Myocyte (in vitro differentiated cells): ENCODE data around the gene CRTC1. TPM values are rescaled to one million over a fixed set of nuclear protein-coding genes. Genes with fewer than 3 reads are reported as not detected.
A peak's percentile ranks its signal among the peaks of the same experiment; 100 is the strongest.

ENCODE experiments used
- DNase-seq: peaks from one replicate; pipeline ENCODE4 v3.0.0-alpha.2; 2012; ENCODE audit warnings: low read depth
- total RNA-seq: library from RNA; depleted of rRNA; stranded (reverse); fragments of >200 nt; gene quantifications from 2 replicates; pipeline ENCODE4 v1.2.3, GENCODE V29; 2014

Gene CRTC1
- total RNA-seq, 1 donor from 2014 or later: 3.3 TPM

DNA sequence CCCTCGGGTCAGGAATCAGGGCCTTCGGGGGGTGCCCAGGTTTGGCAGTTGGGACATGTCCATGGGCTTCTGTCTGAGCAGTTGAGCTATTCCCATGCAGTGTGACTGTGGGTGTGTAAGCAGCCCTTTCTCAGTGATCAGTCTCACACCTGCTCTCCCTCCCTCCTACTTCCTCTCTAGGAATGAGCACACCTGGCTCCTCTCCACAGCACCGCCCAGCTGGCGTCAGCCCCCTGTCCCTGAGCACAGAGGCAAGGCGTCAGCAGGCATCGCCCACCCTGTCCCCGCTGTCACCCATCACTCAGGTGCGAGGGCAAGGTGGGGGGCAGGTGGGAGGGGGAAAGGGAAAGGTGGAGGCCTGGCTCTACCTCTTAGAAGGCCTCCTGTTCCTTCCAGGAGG, 81.7 kb downstream of the CRTC1 start:
- DNase-seq: no peak

DNA sequence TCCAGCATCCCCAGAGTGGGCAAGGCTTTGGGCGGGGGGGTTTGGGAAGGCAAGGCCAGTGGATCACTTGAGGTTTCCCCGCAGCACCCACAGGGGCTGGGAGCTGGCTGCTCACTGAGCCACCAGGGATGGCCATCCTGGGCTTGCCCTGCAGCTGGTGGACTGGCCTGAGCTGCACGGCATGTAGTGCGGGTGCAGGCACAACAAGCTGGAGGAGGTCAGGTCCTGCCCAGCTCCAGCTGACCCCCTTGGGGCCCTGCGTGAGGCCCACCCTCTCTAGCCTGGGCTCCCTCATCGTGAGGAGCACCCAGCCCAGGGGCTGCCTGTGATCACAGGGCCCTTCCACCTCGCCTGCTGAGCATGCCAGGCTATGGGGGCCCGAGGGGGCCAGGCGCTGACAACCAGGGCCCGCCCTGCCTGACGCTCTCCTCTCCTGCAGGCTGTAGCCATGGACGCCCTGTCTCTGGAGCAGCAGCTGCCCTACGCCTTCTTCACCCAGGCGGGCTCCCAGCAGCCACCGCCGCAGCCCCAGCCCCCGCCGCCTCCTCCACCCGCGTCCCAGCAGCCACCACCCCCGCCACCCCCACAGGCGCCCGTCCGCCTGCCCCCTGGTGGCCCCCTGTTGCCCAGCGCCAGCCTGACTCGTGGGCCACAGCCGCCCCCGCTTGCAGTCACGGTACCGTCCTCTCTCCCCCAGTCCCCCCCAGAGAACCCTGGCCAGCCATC, 84.7 kb downstream of the CRTC1 start:
- no peak for DNase-seq

DNA sequence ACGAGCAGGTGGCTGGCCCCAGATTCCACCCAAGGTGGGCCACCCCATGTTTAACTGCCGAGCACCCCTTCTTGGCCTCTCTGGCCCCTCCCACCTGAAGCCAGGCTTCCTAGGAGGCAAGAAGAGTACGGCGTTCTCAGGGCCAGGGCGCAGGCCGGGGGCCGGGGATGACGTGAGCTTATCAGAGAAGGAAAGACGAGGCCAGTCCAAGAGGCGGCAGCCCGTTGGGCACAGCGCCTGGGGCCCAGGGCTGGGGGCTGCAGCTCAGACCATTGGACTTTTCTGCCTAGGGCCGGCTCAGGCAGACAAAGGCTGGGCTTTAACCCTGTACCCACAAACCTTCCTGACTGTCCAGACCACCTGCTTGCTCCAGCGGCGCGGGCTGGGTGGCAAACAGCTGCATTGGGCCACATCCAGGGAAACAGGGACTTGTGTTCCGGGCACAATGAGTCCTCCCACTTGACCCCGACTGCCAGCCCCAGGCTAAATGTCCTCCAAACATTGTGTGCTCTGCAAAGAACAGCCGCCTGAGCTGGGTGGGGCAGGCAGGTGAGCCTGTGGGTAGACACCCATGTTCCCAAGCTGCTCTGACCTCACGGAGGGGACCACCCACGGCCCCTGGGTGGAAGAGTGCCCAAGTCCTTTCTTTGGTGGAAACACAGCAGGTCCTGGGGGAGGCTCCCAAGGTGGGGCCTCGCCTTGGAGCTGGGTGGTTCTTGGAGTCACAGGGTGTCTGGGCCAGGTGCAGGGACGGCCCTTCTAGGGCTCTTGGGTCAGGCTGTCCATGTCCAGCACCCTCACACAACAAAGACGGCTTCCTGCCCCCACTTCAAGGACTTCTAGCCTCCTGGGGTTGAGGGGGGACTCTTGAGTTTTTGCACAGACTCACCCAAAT, 85.8 kb downstream of the CRTC1 start:
- DNase-seq: peak; percentile 57

GRCh38 chr19:18769989-18770528, 86.6 kb downstream of the CRTC1 start:
- DNase-seq: no peak

- DNase-seq: no peak
Measured at GRCh38 chr19:18770663-18771327, 87.3 kb downstream of the CRTC1 start.

DNA sequence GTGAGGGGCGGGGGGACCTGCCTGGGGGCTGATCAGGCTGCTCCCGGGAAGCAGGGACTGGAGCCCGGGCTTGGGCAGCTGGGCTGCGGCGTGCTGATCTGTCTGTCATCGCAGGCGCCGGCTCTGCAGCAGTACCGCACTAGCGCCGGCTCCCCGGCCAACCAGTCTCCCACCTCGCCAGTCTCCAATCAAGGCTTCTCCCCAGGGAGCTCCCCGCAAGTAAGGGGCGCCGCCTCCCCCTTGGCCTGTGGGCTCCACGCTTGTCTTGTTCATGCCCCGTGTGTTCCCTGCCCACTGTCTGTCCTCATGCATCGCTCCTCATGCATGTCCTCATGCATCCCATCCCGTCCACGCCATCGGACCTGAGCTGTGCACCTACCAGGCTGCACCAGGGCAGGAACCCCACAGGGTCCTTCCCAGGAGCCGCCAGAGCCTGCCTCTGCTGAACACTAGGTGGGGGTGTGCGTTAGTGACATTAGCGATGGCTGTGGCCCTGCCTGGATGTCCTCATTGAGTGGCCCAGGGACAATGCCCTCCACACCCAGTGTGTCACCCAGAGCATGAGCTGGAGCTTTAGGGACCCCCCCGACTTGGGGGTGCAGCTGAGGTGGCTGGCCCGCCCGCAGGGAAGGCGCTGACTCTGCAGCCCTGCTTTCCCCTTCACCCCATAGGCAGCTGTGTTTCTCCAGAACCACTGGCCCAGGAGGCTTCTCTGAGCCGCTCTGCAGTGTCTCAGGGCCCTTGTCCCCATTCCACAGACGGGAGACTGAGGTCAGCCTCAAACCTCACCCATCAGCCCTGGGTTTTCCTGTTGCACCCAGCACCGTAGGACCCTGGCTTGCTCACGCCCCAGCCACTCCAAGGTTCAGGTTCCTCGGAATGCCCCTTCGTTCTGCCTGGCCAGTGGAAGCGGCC, 88.1 kb downstream of the CRTC1 start:
- DNase-seq: no peak

DNA sequence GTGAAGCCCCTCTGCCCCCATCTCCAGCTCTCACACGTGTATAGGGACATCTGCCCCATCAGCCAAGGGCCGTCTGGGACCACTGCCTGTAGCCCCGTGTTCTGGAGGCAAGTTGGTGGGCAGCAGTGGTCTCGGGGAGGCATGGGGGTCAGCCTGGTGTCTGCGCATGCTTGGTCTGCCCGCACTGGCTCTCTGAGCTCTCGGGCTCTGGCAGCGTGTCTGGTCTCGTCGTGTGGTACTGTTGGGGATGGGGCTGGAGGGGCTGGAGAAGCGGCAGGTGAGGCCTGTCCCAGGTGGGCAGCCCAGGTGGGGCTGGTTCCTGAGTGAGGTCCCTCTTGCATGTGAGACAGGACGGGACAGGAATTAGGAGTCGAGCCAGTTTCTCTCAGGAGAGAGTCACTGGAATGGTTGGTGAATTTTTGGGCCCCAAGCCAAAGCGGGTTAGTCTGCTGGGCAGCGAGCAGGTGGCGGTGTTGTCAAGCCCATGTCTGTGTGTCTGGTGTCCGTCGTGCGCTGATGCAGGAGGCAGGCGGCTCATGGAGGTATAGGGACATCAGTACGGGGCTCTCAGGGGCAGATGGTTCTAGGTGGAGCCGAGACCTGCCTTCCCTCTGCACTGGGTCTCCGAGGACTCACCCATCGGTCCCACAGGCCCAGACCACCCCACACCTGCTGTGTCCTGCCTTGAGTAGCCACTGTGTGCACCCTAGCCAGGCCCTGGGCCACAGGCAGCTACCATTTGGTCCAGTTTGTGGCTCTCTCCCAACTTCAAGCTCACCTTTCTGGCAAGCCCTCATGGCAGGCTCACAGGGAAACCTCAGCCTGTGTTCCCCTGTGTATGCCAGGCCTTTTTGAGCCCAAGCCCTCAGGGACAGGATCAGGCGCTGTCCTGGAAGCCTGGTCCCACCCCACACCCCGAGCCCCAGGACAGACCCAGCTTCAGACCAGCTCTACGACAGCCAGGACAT, 89.4 kb downstream of the CRTC1 start:
- DNase-seq: no peak

DNA sequence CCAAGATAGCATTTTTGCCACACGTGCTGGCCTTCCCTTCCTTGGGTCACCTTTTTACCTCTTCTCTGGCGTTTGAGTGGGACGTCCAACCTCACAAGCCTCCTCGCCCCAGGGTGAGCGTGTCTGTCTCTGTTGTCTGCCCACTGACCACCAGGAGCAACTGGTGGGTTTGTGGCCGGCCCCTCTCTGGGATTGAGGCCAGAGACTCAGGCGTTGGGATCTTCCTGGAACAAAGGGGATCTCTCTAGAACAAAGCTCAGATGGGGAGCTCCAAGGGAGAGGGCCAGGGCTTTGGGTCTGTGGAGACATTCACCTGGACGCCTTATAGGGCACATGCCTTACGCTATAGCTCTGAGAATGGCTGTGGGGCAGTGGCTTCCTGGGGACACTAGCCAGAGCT, 90.2 kb downstream of the CRTC1 start:
- DNase-seq: no peak

DNA sequence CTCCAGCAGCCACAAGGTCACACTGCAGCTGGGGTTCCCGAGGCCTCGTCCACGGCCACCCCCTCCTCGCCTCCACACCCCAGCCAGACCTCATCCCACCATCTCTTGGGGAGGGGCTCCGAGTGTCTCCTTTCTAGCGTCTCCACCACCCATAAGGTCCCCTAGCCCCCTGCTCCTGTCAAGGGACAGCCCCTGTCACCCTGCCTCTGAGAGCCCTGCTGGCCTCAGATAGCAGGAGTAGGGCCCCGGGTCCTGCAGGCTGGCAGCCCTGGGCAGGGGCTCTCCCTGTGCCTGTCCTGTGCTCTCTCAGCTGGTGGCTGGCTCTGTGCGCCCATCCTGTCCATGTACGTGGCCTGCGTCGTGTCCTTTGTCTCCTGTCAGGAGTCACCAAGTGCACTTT, 90.6 kb downstream of the CRTC1 start:
- no peak for DNase-seq

DNA sequence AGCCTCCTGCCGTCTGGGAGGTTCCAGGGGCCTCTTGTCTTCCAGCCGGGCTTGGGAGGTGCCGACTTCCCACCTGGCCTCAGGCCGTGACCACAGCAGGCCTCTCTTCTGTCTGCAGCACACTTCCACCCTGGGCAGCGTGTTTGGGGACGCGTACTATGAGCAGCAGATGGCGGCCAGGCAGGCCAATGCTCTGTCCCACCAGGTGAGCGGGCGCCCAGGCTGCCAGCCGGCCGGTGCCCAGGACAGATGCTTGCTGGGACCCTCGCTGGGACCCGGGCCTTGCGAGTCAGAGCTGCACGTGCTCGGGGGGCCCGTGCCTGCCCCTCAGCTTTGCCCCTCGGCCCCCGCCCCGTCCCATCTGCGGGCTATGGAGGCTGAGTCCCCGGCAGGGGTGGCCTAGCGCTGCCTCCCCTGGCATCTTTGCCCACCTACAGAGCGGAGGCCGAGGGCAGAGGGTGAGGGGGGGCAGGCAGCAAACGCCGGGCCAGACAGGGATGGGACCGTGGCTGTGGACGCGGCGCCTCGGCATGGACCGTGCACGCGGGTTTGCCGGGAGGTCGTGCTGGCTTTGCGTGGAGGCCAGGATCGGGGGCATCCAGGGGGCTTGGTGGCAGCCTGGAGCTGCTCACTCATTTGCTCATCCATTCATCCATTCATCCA, 91.4 kb downstream of the CRTC1 start:
- DNase-seq: no peak

DNA sequence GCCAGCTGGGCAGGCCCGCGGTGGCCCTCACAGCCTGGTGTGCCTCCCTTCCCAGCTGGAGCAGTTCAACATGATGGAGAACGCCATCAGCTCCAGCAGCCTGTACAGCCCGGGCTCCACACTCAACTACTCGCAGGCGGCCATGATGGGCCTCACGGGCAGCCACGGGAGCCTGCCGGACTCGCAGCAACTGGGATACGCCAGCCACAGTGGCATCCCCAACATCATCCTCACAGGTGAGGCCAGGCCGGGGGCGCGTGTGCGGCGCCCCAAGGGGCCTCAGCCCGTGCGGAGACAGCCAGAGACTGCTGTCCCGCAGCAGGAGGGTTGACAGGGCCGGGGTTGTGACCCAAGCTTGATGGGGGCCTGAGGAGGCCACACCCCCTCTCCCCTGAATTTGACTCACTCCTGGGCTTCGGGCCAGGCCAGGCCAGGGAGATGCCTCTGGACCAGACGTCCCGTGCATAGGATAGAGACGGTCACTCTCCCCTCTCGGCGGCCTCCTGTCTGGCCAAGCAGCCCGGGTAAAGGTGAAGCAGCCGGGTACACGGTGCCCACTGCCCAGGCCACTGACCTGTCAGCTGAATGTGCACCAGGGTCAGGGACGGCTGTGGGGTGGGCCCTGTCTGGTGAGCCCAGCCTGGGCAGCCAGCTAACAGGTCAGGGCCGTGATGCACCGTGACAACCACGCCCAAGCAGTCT, 92.3 kb downstream of the CRTC1 start:
- DNase-seq: no peak

- DNase-seq: no peak
Measured at GRCh38 chr19:18776288-18776594, 92.8 kb downstream of the CRTC1 start.

DNA sequence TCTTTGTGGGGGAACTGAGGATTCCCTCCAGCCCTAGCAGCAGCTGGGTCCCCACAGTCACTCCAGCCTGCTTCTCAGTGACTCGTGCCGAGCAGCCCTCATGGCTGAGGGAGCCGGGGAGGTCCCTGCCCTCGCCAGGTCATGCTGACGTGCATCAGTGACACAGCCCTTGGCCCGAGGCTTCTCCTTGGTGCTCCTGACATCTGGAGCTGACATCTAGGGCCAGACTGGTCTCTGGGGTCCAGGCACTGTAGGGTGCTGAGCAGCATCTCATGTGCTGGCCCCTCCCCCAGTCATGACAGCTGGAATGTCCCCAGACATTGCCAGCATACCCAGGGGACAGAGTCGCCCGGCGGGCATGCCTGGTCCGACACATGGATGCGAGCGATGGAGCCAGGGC, 93.3 kb downstream of the CRTC1 start:
- no peak for DNase-seq

DNA sequence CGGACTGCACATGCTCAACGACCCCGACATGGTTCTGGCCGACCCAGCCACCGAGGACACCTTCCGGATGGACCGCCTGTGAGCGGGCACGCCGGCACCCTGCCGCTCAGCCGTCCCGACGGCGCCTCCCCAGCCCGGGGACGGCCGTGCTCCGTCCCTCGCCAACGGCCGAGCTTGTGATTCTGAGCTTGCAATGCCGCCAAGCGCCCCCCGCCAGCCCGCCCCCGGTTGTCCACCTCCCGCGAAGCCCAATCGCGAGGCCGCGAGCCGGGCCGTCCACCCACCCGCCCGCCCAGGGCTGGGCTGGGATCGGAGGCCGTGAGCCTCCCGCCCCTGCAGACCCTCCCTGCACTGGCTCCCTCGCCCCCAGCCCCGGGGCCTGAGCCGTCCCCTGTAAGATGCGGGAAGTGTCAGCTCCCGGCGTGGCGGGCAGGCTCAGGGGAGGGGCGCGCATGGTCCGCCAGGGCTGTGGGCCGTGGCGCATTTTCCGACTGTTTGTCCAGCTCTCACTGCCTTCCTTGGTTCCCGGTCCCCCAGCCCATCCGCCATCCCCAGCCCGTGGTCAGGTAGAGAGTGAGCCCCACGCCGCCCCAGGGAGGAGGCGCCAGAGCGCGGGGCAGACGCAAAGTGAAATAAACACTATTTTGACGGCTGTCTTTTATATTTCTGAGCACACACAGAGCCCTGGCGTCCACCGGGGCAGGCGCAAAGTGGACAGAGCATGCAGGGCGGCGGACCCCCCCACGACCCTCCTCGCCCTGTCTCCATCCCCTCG, 94.0 kb downstream of the CRTC1 start:
- DNase-seq: no peak

DNA sequence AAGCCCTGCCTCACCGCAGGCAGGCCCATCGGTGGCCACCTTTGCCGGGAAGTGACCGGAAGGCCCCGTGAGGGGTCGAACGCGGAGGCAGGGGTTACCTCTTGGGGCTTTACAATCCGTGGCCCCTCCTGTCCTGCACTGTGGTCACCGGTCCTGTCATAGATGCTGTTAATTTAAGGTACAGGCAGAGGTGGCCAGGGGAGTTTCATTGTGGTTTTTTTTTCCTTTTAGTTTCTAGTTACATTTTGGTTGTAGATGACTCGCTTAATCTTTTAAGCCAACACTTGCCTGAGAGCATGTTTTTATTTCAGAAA, 94.6 kb downstream of the CRTC1 start:
- no peak for DNase-seq

DNA sequence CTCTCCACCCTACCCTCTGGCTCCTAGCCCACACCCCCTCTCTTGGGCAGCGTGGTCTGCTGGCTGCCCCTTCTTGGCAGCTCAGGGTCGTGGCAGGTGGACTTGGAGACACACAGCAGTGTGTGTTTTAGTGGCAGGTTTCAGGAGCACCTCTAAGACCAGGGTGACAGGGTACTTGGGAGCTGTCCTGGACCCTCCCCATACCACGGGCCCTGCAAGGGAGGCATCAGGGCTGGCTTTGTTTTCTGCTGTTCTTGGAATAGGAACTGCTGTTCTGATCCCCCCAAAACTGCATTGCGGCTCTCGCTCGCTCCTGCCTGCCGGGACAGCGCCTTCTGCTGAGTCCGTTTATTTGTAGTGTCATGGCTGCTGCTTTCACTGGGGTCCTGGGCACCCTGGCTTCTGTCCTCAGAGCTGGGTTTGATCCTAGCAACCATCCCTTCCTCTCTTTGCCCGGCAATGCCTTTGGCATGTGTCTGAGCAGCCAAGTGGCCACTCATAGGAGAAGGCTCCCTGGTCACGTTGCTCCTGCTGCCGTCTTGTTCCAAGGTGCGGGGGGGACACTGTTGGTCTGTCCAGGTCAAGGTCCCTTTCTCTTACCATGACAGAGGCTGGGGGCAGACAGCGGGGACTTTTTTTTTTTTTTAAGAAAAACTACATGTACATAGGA, 95.5 kb downstream of the CRTC1 start:
- DNase-seq: no peak

GRCh38 chr19:18780081-18780480, 96.6 kb downstream of the CRTC1 start:
- no peak for DNase-seq
